Astrocyte of the cerebellum (primary cell): ENCODE data around the gene CYP2C18.
"Not testable (repeated sequence)": the region's sequence is repeated elsewhere in the genome, so short reads cannot be mapped to it uniquely, and the experiment has no call there.

Experiments
- DNase-seq: peaks from one replicate; pipeline ENCODE4 v3.0.0-alpha.2; 2011; ENCODE audit warnings: low read depth
- H3K4me3 ChIP-seq: 2 replicates; pipeline ENCODE4 v1.5.1; 2011; ENCODE audit warnings: mild to moderate bottlenecking, low read depth, low read length, moderate library complexity
- CTCF ChIP-seq: IDR thresholded peaks from 2 replicates; pipeline ENCODE4 v1.5.1; 2012; ENCODE audit warnings: low read length, low read depth, moderate library complexity, mild to moderate bottlenecking; ENCODE audit errors: missing control alignments
- in situ Hi-C: cut with HindIII; loops from 2 replicates; pipeline ENCODE4 v1.10.0; 2017; ENCODE audit warnings: low sequenced_read_pairs

CYP2C18 gene

GRCh38 chr10:94683214-94684054, at the start of gene CYP2C18:
CYP2C18 (plus strand) TSS chr10:94683729; CDS start chr10:94683820, 91 bp downstream.
- no peak within 1 kb of the TSS for H3K4me3 ChIP-seq
- no peak for DNase-seq
- TF ChIP-seq CTCF: no peak
- in situ Hi-C loops: no loop called here

DNA sequence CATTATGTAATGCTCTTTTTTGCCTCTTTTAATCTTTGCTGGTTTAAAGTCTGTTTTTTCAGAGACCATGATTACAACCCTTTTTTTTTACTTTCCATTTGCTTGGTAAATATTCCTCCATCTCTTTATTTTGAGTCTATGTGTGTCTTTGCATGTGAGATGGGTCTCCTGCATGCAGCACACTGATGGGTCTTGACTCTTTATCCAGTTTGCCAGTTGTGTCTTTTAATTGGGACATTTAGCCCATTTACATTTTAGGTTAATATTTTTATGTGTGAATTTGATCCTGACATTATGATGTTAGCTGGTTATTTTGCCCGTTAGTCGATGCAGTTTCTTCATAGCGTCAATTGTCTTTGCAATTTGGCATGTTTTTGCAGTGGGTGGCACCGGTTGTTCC, 45.4 kb upstream of the CYP2C18 start:
- H3K4me3 ChIP-seq, in situ Hi-C loops, DNase-seq: not testable (repeated sequence)

DNA sequence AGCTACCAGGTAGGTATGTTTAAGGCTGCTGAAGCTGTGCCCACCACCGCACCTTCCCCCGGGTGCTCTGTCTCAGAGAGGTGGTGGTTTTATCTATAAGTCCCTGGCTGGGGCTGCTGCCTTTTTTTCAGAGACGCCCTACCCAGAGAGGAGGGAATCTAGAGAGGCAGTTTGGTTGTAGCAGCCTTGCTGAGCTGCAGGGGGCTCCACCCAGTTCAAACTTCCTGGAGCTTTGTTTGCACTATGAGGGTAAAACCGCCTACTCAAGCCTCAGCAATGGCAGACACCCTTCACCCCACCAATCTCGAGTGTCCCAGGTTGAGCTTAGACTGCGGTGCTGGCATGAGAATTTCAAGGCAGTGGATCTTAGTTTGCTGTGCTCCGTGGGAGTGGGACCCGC, 43.6 kb upstream of the CYP2C18 start:
- no peak for TF ChIP-seq CTCF
- in situ Hi-C loops: no loop called here
- no peak overlapping the region for H3K4me3 ChIP-seq
- no peak for DNase-seq

GRCh38 chr10:94640562-94640961, 43.0 kb upstream of the CYP2C18 start:
- no peak for DNase-seq
- H3K4me3 ChIP-seq: no peak overlapping the region
- in situ Hi-C loops: no loop called here
- no peak for TF ChIP-seq CTCF

- in situ Hi-C loops: no loop called here
- no peak for TF ChIP-seq CTCF
- no peak overlapping the region for H3K4me3 ChIP-seq
- DNase-seq: no peak
Measured at GRCh38 chr10:94641480-94641879, 42.0 kb upstream of the CYP2C18 start.

- no peak overlapping the region for H3K4me3 ChIP-seq
- no peak for DNase-seq
- no peak for TF ChIP-seq CTCF
- in situ Hi-C loops: no loop called here
Measured at GRCh38 chr10:94644352-94644751, 39.2 kb upstream of the CYP2C18 start.

DNA sequence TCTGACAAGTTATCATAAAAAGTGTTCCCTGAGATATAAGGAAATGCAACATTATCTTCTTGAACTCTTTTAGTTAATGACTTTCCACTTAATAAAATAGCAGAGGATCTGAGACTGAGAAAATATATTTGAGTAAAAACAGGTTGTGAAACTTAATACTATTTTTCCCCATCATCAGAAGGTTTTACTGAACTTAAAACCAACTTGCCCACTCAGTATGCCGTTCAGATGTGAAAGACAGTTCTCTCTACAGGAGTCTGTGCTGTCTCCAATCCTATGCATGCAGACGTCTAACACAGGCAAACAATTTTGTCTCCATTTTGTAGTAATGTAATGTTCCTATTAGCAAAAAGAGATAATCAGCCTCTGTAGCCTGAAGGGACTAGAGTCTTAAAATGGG, 38.2 kb upstream of the CYP2C18 start:
- no peak for DNase-seq
- TF ChIP-seq CTCF: no peak
- no peak overlapping the region for H3K4me3 ChIP-seq
- in situ Hi-C loops: no loop called here

GRCh38 chr10:94655201-94655600, 28.3 kb upstream of the CYP2C18 start:
- in situ Hi-C loops, H3K4me3 ChIP-seq, DNase-seq: not testable (repeated sequence)

- in situ Hi-C loops, H3K4me3 ChIP-seq, DNase-seq: not testable (repeated sequence)
Measured at GRCh38 chr10:94663061-94663460, 20.5 kb upstream of the CYP2C18 start.
